ENCODE results near the gene FLT4. TPM values are rescaled to one million over a fixed set of nuclear protein-coding genes. Genes with fewer than 3 reads are reported as not detected.

FLT4 gene
- total RNA-seq, 2 donors from 2014 or later: 6.9 to 7.9 TPM

DNA sequence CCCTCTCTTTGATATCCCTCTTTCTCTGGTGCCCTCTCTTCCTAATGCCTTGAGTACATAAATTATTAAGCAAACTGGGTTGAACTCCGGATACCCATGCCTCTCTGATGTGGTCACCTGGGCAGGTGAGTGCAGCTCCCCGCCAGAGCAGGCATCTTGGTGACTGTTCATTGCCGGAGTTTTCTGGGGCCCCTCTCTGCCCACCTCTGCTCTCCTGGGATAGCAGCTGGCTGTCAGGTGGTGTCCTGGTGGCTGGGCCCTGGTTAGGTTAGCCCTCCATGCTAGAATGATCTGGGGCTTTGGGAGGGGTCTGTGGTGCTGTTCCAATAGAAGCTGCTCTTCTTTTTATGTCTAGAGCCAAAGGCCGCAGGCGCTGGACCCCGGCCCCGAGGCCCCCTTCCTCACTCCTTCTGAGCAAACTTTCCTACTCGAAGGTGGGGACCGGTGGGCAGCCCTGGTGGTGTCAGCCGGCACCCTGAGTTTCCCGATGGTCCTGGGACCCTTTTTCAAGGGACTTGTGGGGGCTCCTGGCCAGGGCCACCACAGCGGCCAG, 53.2 kb downstream of the FLT4 start:
- Mint-ChIP-seq H3K4me1 (no peaks in the 10 kb centered on the region), H3K27me3 (ENCODE audit: insufficient read depth) (peaks cover 27% of the 10 kb centered on the region), H3K36me3 (ENCODE audit: low read depth) (no peaks in the 10 kb centered on the region), H3K4me3 (no peak overlapping the region), H3K9me3 (no peaks in the 10 kb centered on the region), H3K27ac (no peak overlapping the region)
- Histone ChIP-seq H3K27me3 (ENCODE audit: control insufficient read depth, insufficient read depth, low read length, poor library complexity, severe bottlenecking) (peaks cover 24% of the 10 kb centered on the region), H3K36me3 (ENCODE audit: control insufficient read depth, insufficient read depth, low read length) (no peaks in the 10 kb centered on the region), H3K9me3 (ENCODE audit: control insufficient read depth, low read length) (no peaks in the 10 kb centered on the region), H3K4me3 (ENCODE audit: low read length) (no peak overlapping the region), H3K9ac (ENCODE audit: extremely low read depth, low read length, poor library complexity, severe bottlenecking) (no peak overlapping the region), H3K27ac (ENCODE audit: low read depth, low read length) (no peak overlapping the region), H3K4me1 (ENCODE audit: control insufficient read depth, insufficient read depth, low read length) (no peaks in the 10 kb centered on the region)
- no peak for DNase-seq
- 88 to 97% methylated on average over 9 to 12 of the region's 12 CpGs for WGBS, 2 experiments (ENCODE audit: insufficient coverage in 1 of 2, insufficient read length in 1 of 2)
- TF ChIP-seq, protein P1, sequence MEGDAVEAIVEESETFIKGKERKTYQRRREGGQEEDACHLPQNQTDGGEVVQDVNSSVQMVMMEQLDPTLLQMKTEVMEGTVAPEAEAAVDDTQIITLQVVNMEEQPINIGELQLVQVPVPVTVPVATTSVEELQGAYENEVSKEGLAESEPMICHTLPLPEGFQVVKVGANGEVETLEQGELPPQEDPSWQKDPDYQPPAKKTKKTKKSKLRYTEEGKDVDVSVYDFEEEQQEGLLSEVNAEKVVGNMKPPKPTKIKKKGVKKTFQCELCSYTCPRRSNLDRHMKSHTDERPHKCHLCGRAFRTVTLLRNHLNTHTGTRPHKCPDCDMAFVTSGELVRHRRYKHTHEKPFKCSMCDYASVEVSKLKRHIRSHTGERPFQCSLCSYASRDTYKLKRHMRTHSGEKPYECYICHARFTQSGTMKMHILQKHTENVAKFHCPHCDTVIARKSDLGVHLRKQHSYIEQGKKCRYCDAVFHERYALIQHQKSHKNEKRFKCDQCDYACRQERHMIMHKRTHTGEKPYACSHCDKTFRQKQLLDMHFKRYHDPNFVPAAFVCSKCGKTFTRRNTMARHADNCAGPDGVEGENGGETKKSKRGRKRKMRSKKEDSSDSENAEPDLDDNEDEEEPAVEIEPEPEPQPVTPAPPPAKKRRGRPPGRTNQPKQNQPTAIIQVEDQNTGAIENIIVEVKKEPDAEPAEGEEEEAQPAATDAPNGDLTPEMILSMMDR (conservative IDR thresholded peaks at IDR 0.05): no peak

DNA sequence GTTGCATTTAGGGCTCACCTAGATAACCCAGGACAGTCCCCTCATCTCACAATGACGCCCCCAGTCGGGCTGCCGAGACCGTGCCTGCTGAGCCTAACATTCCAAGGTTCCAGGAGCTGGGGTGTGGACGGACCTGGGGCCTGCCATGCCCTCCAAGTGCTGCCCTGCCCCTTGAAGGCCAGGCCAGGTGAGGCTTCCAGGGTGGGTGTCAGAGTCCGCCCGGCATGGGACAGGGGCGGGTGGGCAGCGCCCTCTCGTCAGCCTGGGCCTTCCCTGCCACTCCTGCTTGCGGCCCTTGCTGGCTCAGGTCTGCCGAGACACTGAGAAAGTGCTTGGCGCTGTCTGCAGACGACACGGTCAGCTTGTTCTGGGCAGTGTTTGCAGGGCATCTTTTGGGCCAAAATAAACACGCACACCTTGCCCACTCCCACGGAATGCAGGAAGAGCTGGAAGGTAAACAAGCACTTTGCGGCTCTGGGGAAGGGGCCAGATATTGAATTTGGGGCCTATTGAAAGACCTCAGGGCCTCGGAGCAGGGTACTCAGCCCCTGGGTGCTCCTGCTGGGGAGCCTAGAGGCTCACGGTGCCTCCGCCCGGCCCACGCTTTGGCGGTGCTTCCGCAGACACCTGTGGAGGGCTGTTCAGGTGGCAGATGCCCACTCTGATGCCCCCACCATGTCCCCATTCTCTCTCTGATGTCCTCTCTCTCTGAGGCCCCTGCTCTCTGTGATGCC, 53.9 kb downstream of the FLT4 start:
- H3K4me3 Mint-ChIP-seq: no peak overlapping the region
- no peaks in the 10 kb centered on the region for H3K9me3 Mint-ChIP-seq
- Histone ChIP-seq H3K36me3 (ENCODE audit: control insufficient read depth, insufficient read depth, low read length) (no peaks in the 10 kb centered on the region), H3K9ac (ENCODE audit: extremely low read depth, low read length, poor library complexity, severe bottlenecking) (no peak overlapping the region), H3K4me1 (ENCODE audit: control insufficient read depth, insufficient read depth, low read length) (no peaks in the 10 kb centered on the region), H3K27me3 (ENCODE audit: control insufficient read depth, insufficient read depth, low read length, poor library complexity, severe bottlenecking) (peaks cover 31% of the 10 kb centered on the region), H3K27ac (ENCODE audit: low read depth, low read length) (no peak overlapping the region), H3K4me3 (ENCODE audit: low read length) (no peak overlapping the region), H3K9me3 (ENCODE audit: control insufficient read depth, low read length) (no peaks in the 10 kb centered on the region)
- no peak overlapping the region for H3K27ac Mint-ChIP-seq
- DNase-seq: peak; percentile 42
- 93 to 94% methylated on average over 11 to 25 of the region's 25 CpGs for WGBS, 2 experiments (ENCODE audit: insufficient coverage in 1 of 2, insufficient read length in 1 of 2)
- peaks cover 28% of the 10 kb centered on the region for H3K27me3 Mint-ChIP-seq (ENCODE audit: insufficient read depth)
- H3K36me3 Mint-ChIP-seq (ENCODE audit: low read depth): no peaks in the 10 kb centered on the region
- TF ChIP-seq, protein P1 (conservative IDR thresholded peaks at IDR 0.05): no peak
- no peaks in the 10 kb centered on the region for H3K4me1 Mint-ChIP-seq

DNA sequence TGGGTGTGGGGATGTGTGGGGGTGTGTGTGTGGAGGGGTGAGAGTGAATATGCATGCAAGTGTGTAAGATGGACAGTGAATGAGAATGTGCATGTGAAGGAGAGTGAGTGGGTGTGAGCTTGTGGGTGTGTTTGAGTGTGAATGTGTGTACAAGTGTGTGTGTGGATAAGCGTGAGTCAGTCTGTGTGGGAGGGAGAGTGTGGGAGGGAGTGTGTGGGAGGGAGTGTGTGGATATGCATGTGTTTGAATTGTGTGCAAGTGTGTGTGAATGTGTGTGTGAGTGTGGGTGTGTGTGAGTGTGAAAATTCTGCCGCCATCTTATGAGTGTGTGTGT, 54.4 kb downstream of the FLT4 start:
- H3K9ac ChIP-seq (ENCODE audit: extremely low read depth, low read length, poor library complexity, severe bottlenecking): no peak overlapping the region
- H3K9me3 Mint-ChIP-seq: no peaks in the 10 kb centered on the region
- H3K27ac Mint-ChIP-seq: no peak overlapping the region
- no peaks in the 10 kb centered on the region for H3K4me1 Mint-ChIP-seq
- 89% methylated on average over 2 of the region's 2 CpGs; no CpG with 5 or more reads in 1 of the 2 experiments for WGBS, 2 experiments (ENCODE audit: insufficient coverage in 1 of 2, insufficient read length in 1 of 2)
- peaks cover 33% of the 10 kb centered on the region for H3K27me3 Mint-ChIP-seq (ENCODE audit: insufficient read depth)
- H3K36me3 Mint-ChIP-seq (ENCODE audit: low read depth): no peaks in the 10 kb centered on the region
- H3K4me3 ChIP-seq (ENCODE audit: low read length): no peak overlapping the region
- H3K36me3 ChIP-seq (ENCODE audit: control insufficient read depth, insufficient read depth, low read length): no peaks in the 10 kb centered on the region
- no peaks in the 10 kb centered on the region for H3K4me1 ChIP-seq (ENCODE audit: control insufficient read depth, insufficient read depth, low read length)
- TF ChIP-seq, protein P1 (conservative IDR thresholded peaks at IDR 0.05): no peak
- peaks cover 36% of the 10 kb centered on the region for H3K27me3 ChIP-seq (ENCODE audit: control insufficient read depth, insufficient read depth, low read length, poor library complexity, severe bottlenecking)
- no peak for DNase-seq
- no peak overlapping the region for H3K4me3 Mint-ChIP-seq
- no peak overlapping the region for H3K27ac ChIP-seq (ENCODE audit: low read depth, low read length)
- H3K9me3 ChIP-seq (ENCODE audit: control insufficient read depth, low read length): no peaks in the 10 kb centered on the region
